HG02642 (cell line): Measurements from ENCODE around the gene BTBD16.

ENCODE experiments used
- ATAC-seq: cut with Tn5 transposase; IDR thresholded peaks from one replicate; pipeline ENCODE4 v1.9.1; 2021; ENCODE audit warnings: mild to moderate bottlenecking; ENCODE audit not compliant: unreplicated experiment, poor library complexity

The BTBD16 gene

DNA sequence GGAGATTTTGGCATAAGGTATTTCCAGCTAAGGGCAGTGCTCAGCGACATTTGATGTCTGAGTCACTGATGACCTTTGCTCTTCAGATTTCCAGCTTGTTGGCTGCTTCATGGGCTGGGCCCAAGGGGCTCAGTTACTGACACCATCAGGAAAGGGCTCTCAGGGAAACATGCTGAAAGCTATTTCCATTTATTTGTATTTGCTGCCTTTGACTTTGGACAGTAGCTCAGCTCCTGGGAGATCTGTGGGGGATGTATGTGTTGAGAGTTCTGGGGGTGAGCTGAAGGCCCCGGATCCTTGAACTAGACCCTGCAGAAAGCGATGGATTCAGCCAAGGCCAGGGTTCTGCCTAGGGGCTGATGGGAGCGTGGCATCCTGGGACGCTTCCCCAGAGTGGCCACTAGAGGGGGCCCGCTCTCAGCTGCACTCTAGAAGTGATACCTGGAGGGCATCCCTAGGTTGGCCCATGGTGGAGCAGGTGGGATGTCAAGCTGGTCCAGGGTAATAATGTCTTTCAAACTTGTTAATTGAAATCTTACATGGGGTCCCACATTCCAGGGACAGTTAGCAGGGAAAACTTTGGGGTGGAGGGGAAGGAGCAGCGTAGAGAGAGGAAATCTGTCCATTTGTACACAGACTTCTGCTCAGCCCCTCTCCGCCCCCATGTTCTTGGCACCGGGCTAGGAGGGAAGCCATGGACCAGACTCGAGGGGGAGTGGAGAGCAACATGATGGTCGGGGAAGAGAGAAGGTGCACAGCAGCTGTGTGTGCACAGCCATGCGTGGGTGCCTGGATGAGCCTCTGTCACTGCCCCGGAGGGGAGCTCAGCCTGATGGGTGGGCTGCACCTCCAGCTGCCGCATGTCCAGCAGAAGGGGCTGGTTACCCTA lies 3.0 kb upstream of the BTBD16 start:
- ATAC-seq: peak; percentile 68

DNA sequence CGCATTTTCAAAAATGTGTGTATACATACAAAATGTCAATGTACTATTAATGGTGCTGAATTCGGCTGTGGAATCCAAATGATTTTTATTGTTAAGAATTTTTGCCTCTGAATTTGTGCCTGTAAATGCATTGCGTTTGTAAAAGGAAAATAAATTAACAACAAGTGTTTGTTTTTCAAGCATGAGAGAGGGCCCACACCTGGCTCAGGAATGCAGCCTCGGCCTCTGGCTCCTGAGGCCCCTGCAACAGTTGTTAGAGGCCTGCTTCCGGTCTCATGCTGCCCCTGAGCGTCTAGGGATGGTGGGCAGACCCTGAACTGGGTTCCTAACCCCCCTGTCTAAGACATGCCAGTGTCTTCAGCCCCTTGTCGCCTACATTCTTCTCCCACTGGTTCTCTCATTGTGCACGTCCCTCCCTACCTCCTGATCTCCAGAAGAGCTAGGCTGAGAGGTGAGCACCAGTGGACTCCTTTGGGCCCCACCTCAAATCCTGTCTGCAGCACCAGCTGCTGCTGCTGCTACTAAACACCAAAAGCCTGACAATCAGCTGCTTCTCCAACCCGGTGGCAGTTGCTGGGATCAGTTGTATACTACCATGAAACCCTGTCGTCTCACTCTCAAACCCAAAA lies 1.9 kb upstream of the BTBD16 start:
- no peak for ATAC-seq

DNA sequence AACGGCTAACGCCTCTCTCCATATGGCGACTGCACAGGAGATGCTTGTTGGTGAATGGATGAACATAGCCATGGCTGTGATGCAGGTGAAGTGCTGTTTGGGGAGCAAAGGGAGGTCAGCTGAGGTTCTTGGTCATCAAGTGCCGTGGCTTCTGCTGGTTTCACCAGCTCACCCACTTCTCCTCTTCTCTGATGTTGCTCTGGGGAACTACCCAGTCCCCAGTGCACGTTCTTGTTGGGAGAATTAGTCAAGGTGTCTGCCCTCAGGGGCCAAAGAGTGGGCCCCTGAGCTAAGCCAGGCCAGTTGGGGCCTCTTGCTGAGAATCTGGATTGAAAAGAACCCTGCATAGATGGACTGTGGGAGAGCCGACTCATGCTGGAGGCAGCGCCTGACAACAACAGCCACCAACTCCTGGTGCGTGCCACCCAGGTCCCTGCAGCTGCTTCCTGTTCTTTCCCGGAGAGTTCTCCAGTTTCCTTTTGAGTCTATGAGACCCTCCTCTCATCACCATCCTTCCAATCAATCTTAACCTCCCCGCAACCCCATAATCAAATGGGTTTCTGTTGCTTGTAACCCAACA lies 3.0 kb downstream of the BTBD16 start:
- ATAC-seq: no peak

- ATAC-seq: no peak
These were observed 5.6 kb downstream of the BTBD16 start for GRCh38 chr10:122276611-122277208.

GRCh38 chr10:122277526-122278136 lies 6.5 kb downstream of the BTBD16 start:
- no peak for ATAC-seq

GRCh38 chr10:122279725-122280141 lies 8.6 kb downstream of the BTBD16 start:
- ATAC-seq: no peak

DNA sequence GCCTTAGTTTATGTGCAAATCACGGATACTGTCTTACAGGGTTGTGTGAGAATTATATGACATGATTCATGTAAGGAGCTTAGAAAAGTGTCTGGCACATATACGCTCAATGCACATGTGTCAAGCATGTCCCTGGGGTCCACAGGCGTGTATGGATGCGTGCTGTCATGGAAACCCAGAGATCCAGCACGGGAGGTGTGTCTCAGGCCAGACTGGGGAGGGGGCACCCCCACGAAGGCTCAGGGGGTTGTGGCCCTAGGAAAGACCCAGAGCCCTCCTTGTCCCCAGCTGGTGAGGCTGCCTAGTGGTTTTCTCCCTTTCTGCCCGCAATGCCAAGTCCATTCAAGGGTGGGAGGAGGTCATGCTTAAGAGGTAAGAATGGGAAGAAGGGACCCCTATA lies 9.1 kb downstream of the BTBD16 start:
- no peak for ATAC-seq

DNA sequence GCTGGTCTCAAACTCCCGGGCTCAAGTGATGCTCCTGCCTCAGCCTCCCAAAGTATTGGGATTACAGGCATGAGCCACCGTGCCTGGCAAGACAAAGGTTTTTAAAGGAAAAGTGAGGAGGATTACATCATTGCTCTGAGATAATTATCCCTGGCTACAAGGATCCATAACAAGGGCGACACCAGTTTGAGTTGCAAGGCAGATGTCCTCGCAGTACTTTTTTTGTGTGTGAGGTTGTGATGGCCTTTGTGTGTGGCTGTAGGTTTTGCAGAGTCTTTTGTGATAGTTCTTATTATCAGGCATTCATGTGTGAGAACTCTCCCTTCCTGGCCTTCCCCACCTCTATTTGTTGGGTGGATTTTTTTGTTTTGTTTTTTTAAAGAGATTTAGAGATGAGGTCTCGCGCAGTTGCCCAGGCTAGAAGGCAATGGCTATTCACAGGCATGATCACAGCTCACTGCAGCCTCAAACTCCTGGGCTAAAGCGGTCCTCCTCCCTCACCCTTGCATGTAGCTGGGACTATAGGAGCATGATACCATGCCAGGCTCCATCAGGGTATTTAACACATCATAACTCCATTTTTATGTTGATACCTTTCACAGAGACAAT lies 10.0 kb downstream of the BTBD16 start:
- no peak for ATAC-seq

GRCh38 chr10:122281751-122282150 lies 10.7 kb downstream of the BTBD16 start:
- ATAC-seq: no peak

GRCh38 chr10:122282253-122282671 lies 11.2 kb downstream of the BTBD16 start:
- ATAC-seq: no peak

- no peak for ATAC-seq
These were observed 11.8 kb downstream of the BTBD16 start for GRCh38 chr10:122282909-122283308.

DNA sequence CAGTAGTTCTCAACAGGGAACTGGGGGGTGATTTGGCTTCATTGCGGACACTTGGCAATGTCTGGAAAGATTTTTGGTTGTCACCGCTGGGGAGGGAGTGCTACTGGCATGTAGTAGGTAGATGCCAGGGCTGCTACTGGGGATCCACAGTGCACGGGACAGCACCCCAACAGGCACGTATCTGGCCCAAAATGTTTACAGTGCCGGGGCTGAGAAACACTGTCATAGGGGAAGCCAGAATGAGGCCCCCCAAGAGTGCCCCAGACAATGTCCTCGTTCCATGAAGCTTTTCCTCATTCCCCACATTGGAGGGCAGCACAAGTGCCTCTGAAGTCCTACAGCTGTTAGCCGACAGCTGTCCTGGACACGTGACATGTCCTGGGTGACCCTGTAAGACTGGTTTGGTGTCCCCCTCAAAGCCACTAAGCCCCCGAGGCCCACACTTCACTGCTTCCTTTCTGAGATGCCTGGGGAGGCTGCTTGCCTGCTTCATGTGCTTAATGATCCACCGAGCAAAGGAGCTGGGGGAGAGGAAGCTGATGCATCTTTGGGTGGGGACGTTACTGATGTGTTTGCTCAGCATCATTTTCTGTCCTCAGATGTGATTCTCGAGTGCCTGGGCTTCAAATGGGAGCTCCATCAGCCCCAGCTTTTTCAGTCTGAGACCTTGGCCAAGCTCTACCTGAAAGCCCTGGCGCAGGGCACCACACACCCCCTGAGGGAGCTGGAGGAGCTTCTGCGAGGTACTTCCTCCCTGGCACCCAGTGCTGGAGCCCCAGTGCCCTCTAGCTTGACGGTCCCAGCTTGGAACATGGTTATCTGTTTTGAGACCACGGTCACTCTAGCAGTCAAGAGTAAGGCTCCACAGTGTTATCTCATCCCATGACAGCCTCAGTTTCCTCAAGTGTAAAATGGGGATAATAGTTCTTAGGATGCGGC lies 14.7 kb downstream of the BTBD16 start:
- ATAC-seq: no peak

GRCh38 chr10:122286867-122287266 lies 15.8 kb downstream of the BTBD16 start:
- no peak for ATAC-seq

- no peak for ATAC-seq
These were observed 16.5 kb downstream of the BTBD16 start for GRCh38 chr10:122287570-122287969.

DNA sequence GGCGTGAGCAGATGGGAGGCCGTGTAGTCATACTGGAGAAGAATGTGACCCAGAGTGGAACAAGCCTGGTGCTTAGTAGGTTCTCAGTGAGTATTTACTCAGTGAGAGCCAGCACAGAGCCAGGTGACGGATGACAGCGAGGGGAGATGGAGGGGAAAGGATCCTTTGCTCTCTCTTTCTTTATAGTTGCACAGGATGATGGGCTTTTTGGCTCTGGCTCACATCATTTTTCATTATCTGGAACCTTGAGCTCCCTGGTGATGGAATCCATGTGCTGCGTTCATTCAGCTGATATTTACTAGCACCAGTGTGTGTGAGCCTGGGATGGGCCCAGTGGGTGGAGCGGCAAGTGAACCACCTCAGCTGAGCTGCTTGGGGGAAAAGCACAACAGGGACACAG lies 17.2 kb downstream of the BTBD16 start:
- ATAC-seq: no peak

- ATAC-seq: no peak
These were observed 17.8 kb downstream of the BTBD16 start for GRCh38 chr10:122288917-122289316.

DNA sequence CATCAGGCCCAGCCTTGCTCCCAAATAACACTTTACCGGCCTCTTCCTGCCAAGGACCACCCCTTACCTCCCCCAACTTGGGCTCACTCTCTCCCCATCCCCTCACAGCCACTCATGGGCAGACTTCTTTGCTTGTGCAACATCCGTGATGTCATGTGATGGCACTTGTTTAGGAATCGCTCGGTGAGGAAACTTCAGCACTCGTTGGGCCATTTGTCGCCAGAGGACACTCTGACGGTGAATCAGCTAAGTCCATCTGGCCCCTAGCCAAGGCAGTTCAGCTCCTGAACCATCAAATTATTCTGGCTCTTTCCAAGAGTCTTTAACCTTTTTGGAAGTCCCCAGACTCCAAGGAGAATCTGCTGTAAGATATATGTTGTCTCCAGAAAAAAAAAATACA lies 19.2 kb downstream of the BTBD16 start:
- ATAC-seq: no peak

- ATAC-seq: no peak
These were observed 19.9 kb downstream of the BTBD16 start for GRCh38 chr10:122290833-122291532.

- no peak for ATAC-seq
These were observed 20.6 kb downstream of the BTBD16 start for GRCh38 chr10:122291739-122292138.
